ENCODE data around the gene TBCD. TPM values are rescaled to one million over a fixed set of nuclear protein-coding genes. Genes with fewer than 3 reads are reported as not detected.

TBCD gene
- total RNA-seq, 1 experiment from 2014 or later: 13.6 TPM

DNA sequence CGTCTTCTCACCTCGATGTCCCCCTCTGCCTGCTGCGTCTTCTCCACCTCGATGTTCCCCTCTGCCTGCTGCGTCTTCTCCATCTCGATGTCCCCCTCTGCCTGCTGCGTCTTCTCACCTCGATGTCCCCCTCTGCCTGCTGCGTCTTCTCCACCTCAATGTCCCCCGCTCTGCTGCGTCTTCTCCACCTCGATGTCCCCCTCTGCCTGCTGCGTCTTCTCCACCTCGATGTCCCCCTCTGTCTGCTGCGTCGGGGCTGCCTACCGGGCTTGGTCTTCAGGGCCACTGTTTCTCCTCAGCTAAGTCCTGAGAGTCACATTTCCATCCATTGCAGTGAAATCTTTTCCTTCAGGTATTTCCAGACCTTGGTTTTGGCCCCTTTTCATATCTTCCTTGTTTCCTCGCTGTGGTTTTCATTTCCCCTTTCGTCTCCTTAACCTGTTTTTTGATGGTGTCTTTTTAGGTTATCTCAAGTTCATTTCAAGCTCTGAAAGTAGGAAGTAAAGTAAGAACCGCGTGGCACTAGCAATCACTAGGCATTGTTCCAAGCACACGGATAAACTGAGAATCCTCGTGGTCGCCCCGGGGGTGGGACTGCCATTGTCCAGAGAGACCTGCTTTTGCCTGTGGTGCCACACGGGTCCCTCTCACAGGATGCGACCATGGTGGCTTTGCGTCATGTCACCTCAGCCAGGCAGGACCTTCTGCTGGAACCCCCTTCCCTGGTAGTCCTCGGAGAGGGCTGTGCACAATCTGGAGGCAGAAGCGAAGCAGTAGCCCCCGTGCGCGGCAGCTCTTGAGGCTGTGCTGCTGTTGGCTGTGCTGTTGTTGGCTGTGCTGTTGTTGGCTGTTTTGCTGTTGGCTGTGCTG lies 97.4 kb downstream of the TBCD start:
- in situ Hi-C loops (cut with HindIII; ENCODE audit: low pct_unique_long_range_greater_than_20kb, low sequenced_read_pairs): no loop called here
- DNase-seq (ENCODE audit: low read depth, low spot score): no peak

DNA sequence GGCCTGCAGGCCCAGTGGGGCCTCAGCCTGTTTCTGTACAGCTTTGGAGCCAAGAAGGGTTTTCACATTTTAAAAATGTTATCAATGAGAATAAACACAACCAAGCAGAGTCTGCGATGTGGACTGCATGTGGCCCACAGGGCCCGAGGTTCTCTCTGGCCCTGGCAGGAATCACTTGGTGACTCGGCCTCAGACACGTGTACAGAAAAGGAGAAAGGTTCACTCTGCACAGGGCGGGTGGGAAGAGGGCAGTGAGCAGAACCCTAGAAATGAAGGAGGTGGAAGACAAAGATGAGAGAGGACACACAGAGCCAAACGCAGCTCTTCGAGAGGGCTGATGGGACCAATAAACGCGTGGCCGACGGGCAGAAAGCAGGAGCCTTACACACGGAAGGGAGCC lies 99.5 kb downstream of the TBCD start:
- in situ Hi-C loops (cut with HindIII; ENCODE audit: low pct_unique_long_range_greater_than_20kb, low sequenced_read_pairs): no loop called here
- DNase-seq (ENCODE audit: low read depth, low spot score): no peak

DNA sequence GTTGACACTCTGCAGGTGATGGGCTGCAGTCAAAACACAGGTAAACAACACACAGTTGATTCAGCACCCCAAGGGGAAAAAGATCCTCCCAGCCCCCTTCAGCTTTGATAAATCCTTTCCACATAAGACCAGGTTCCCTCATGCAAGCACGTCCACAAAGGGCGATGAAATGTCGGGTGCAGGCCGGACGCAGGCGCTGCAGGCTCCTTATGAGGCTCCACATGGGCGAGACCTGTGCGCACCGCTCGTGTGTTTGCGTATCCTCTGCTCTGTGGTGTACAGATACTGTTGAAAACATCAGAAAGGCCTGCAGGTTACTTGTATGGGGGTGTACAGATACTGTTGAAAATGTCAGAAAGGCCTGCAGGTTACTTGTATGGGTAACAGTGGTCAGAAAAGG lies 102.4 kb downstream of the TBCD start:
- in situ Hi-C loops (cut with HindIII; ENCODE audit: low pct_unique_long_range_greater_than_20kb, low sequenced_read_pairs): no loop called here

DNA sequence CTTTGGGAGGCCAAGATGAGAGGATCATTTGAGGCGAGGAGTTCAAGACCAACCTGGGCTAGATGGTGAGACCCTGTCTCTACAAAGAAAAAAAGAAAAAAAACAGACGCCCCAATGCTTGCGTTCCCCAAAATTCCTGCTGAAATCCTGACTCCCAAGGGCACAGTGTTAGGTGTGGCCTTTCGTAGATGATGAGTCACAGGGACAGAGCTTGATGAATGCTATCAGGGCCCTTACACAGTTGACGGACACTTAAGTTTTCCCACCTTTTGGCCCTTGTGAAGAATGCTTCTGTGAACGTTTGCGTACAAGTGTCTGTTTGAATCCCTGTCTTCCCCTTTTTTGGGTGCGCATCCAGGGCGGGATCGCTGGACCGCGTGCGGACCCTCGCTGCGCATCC lies 104.5 kb downstream of the TBCD start:
- in situ Hi-C loops (cut with HindIII; ENCODE audit: low pct_unique_long_range_greater_than_20kb, low sequenced_read_pairs): no loop called here
- DNase-seq (ENCODE audit: low read depth, low spot score): no peak

More for the DNA sequence above, 102.4 kb downstream of the TBCD start:
- DNase-seq (ENCODE audit: low read depth, low spot score): no peak

DNA sequence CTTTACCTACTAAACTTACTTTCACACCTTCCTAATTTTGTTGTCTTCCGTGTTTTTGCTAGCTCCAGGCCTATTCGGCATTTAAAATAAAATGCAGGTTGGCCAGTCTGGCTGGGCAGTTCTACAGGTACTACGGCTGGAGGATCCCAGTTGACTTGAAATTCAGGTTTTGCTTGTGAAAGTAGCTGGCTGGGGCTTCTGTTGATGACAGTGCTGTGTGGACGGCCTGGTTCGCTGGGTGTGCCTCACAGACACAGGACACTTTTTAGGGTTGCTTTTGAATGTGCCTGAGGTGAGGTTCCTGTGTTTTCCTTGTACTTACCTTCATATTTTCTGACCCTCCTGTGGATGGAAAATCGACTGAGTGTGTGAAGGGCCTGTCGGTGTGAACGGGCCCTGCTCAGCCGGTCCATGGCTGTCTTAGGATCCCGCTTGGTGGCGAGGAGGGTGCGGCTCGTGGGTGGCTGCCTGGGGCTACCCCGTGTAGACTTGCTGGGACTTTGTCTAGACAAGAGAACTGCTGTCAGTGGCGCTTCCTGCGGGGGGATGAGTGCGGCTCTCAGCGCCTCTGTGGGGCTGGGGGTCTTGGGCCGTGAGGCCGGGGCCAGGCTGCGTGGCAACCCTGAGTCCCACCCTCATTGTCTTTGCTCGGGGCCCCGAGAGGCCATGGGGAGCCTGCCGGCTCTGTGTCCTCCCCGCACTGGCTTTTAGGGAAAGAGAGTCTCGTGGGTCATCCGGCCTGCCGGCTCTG lies 106.7 kb downstream of the TBCD start:
- DNase-seq (ENCODE audit: low read depth, low spot score): no peak
- in situ Hi-C loops (cut with HindIII; ENCODE audit: low pct_unique_long_range_greater_than_20kb, low sequenced_read_pairs): no loop called here

DNA sequence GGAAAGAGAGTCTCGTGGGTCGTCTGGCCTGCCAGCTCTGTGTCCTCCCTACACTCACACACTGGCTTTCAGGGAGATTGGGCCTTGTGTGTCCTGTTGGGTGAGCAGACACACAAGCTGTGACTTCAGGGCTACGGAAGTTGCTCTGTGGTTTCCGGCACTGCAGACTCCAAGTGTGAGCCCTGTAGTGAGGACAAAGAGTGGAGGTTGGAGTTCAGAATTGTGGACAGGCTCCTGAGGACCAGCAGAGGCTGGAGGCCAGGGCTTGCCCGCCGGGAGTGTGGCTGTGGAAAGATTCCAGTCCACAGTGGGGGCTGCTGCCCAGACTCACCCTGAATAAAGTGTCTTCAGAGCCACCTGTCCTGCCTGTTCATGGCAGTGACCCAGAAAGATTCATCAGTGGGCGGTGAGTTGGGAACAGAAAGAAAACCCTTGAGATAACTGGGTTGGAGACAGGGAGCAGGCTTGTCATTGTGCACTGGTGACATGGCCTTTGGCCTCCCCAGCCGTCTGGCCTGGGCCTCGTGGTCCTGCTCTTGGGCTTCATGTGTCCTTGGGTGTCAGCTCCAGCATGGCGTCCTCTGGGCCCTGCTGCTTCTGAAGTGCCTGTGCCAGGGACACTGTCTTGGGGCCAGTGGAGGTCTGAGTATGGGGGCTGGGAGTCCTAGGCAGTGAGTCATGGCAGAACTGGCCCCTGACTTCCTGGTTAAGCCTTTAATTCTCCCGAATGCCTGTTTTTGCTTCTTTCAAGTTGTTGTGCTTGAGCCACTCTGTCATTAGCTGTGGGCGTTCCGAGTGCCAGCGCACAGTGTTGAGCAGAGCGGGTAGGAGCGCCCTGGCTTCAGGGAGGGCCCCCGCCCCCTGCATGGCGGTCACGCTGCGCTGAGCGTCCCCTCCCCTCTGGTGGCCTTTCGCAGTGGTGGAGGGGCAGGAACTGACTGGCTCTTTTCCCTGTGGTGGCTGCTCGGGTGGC lies 107.9 kb downstream of the TBCD start:
- no peak for DNase-seq (ENCODE audit: low read depth, low spot score)
- in situ Hi-C loops (cut with HindIII; ENCODE audit: low pct_unique_long_range_greater_than_20kb, low sequenced_read_pairs): no loop called here

DNA sequence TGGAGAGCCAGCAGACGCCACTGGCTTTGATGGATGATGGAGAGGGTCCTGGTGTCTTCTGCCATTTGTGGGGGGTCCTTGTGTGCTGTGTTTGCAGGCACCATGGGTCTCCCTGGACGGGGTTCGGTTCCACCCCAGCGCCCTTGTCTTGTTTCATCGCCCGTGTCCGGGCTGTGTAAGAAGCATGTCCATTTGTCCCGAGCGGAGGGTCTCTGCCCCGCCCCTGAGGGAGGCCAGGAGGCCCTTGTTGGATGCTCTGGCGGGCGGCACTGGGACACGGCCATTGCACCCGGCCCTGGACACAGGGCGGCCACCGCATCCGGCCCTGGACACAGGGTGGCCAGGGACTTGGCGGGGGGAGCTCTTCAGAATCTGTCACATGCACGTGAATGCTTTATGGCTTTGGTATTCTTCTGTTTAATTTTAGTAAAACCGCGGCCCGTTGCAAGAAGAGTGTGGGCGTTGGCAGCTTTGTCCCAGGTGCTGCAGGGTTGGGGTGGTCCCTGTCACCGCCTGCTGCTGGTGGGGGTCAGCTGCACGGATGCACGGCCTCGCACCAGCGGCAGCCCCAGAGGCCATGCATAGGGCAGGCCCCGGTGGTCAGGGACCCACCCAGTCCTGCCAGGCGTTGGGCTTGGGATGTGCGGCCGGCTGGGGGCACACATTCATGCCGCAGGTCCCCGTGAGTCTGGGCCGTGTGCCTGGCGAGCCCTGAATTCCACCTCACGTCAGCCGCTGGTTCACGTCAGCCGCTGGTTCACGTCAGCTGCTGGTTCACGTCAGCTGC lies 108.9 kb downstream of the TBCD start:
- DNase-seq (ENCODE audit: low read depth, low spot score): no peak
- in situ Hi-C loops (cut with HindIII; ENCODE audit: low pct_unique_long_range_greater_than_20kb, low sequenced_read_pairs): no loop called here

DNA sequence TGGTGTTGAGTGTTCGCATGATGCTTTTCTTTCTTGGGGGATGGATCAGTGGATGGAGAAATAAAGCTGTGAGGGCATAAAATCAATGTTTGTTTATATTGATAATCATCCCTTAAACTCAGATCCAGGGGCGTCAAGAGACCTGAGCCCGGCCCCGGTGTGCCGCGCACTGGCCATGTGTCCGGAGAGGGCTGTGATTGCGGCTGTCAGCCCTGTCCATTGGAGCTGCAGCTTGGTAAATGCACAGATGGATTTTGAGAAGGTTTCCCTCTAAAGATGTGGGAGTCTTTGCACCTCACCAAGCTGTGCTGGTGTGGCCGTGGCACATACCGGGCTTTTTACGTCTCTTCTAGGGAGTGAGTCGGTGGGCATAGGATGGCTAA lies 109.5 kb downstream of the TBCD start:
- DNase-seq (ENCODE audit: low read depth, low spot score): no peak
- in situ Hi-C loops (cut with HindIII; ENCODE audit: low pct_unique_long_range_greater_than_20kb, low sequenced_read_pairs): no loop called here

DNA sequence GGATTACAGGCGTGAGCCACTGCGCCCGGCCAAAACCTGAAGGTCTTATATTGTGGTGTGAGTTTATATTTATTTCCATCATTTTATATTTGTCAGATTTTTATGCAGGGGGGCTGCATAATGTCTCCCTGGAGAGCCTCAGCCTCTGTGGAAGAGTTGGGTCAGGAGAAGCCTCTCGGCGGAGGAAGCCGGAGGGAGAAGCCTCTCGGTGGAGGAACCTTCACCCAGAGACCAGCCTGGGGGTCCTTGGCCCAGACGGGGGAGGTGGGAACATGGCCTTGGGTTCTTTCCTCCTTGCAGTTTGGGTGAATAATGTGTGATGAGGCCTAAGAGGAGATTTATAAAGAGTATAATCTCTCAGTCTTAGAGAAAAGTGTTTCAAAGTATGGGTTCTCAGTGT lies 110.3 kb downstream of the TBCD start:
- in situ Hi-C loops (cut with HindIII; ENCODE audit: low pct_unique_long_range_greater_than_20kb, low sequenced_read_pairs): no loop called here
- DNase-seq (ENCODE audit: low read depth, low spot score): no peak

DNA sequence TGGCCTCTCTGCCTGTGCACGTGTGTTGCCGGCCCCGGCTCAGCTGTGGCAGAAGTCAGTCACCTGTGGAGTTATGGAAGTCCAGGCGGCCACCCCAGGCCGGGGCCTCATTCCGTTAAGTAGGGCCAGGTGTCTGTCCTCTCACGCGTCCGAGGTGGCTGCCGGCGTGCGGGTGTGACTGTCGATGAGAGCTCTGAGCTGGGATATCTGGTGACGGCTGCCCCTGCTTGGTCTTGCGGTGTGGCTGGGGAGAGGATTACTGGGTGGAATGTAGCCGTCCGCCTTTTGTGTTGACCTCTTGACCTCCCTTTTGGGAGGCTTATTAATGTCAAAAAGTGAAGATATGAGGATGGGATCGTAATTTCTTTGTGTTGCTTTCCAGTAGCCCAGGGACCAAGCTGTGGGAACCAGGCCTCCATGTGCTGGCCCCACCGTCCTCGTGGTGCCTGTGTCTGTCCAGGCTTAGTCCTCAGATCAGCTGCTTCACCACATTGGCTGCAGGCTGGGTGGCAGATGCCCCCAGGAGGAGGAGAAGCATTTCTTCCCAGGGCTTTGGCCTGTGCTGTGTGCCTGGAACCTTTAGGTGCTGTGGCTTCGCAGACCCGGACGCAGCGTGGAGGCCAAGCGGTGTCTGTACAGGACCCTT lies 111.0 kb downstream of the TBCD start:
- in situ Hi-C loops (cut with HindIII; ENCODE audit: low pct_unique_long_range_greater_than_20kb, low sequenced_read_pairs): no loop called here
- DNase-seq (ENCODE audit: low read depth, low spot score): no peak

DNA sequence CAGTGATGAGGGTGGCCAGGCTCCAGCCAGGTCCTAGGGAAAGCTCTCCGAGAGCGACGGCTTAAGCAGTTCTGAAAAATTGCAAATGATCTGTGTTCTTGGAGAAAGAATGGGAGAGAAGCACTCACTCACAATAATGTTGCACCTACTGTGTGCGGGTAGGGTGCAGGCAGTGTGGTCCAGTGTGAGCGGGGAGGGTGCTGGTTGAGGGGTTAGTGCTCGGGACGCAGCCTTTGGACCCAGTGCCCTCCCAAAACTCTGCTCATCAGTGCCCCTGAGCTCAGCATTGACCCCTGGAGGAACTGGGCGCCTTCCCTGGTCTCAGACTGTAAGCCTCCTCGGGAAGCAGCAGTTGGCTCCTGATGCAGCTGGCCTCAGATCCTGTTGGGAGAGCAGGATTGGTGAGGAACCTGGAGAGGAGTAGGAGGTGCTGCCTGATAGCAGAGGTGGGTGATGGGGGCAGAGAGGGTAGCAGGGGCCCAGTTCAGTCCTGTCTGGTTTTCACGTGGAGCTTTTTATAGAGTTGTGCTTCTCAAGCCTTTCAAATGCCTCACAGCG lies 111.6 kb downstream of the TBCD start:
- no peak for DNase-seq (ENCODE audit: low read depth, low spot score)
- in situ Hi-C loops (cut with HindIII; ENCODE audit: low pct_unique_long_range_greater_than_20kb, low sequenced_read_pairs): no loop called here

DNA sequence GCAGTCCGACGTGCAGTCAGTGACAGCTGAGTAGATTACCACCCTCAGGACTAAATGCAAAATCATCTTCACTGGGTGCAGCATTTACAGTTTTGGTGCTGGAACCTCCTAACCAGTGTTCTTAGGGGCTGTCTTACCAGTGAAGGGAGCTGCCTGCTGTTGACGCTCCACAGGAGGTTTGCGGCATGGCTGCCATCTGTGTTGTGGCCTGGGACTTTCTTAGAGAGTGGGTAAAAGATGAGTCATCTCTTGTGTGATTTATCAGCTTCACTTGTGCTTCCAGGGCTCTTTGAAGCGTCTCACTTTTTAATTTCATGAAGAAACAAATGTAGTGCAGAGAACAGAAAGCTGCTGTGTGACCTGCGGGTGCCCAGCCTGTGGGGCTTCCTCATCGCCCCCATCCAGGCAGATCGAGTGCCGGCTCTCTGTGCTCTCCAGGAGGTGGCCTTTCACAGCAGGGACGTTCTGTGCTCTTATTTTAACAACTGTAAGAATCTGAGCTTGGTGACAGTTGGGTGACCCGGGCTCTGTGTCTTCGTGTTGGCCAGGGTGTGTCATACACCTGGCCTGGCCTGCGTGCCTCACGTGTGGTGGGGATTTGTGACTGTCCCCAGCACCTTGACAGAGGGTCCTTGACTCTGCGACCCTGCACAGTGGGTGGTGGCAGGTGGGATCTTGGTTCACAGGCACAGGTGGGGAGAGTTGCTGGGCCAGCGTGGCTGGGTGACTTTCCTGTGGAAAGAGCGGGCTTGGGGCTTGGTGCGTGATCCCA lies 112.3 kb downstream of the TBCD start:
- no peak for DNase-seq (ENCODE audit: low read depth, low spot score)
- in situ Hi-C loops (cut with HindIII; ENCODE audit: low pct_unique_long_range_greater_than_20kb, low sequenced_read_pairs): no loop called here

DNA sequence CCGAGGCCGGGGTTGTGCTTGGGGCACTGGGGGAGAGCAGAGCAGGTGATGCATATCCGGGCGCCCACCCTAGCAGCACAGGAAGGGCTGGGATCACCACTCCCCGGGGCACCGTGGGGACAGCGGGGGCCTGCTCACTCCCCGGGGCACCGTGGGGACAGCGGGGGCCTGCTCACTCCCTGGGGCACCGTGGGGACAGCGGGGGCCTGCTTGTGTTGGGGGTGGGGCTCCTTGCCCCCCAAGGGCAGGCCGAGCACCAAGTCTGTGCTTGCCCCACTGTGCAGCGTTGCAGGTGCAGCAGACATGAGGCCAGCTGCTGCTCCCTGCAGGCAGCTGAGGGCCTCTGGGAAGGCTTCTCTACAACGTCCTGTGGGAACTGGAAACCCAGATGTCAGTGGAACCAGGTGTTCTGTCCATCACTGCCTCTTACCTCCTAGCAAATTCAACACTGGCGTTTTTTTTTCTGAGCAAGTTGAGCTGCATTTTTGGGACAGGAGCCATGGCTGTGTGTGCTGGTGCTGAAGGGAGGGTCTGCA lies 112.9 kb downstream of the TBCD start:
- DNase-seq (ENCODE audit: low read depth, low spot score): no peak
- in situ Hi-C loops (cut with HindIII; ENCODE audit: low pct_unique_long_range_greater_than_20kb, low sequenced_read_pairs): no loop called here

DNA sequence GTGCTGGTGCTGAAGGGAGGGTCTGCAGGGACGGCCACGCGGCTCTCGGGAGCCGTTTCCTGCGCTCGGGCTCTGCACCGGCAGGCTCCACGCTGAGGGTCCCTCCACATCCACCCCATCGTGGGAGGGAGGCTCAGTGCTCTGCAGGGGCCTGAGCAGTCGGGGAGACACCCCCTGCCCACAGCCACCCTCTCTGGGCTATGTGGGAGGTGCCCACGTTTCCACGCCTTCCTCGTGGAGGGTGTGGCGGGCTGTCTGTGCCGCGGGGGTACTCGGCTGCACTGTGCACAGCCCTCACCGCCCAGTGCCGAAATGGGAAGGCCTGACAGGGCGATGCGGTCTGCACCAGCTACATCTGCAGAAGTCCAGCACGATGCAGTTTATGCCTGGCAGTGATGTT lies 113.4 kb downstream of the TBCD start:
- in situ Hi-C loops (cut with HindIII; ENCODE audit: low pct_unique_long_range_greater_than_20kb, low sequenced_read_pairs): no loop called here
- DNase-seq (ENCODE audit: low read depth, low spot score): no peak

DNA sequence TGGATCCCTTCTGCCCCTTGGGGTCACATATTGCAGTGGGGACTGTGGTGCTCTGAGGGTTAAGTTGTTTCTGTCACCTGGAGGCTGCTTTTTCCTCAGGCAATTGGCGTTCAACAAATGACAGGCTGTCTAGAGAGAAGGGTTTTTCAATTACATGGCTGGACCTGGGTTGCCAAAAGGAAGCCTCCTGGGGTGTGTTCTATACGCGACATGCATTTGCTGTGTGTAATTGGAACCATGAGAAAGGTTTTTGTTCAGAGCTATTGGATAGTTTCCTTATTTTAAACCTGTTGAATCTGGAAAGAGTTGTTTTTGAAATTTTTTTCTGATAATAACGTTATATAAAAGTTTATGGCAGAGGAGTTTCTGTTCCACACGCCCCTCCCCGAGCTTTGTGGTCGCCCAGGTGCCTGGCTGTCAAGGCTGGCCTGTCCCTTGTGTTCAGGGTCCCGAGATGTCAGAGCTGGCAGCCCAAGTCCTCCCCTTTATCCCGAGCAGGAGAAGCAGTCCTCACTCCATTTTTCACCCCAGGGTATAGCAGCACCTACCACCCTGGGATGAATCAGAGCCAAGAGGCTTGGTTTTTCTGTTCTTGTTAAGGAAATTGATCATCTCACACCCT lies 114.0 kb downstream of the TBCD start:
- in situ Hi-C loops (cut with HindIII; ENCODE audit: low pct_unique_long_range_greater_than_20kb, low sequenced_read_pairs): no loop called here
- no peak for DNase-seq (ENCODE audit: low read depth, low spot score)
